H9 (cell line): ENCODE results near the gene CCDC80. TPM values are rescaled to one million over a fixed set of nuclear protein-coding genes. Genes with fewer than 3 reads are reported as not detected.

ENCODE experiments used
- DNase-seq: peaks from one replicate; pipeline ENCODE4 v3.0.0-alpha.2; 2017
- H2AFZ ChIP-seq: one replicate; pipeline ENCODE4 v1.6.1; 2013; ENCODE audit warnings: mild to moderate bottlenecking, low read length, control low read depth, moderate library complexity
- H2AK5ac ChIP-seq: 2 replicates; pipeline ENCODE4 v1.6.1; 2013; ENCODE audit warnings: low read length, control low read depth, mixed read lengths; ENCODE audit not compliant: insufficient read length
- H2BK120ac ChIP-seq: one replicate; pipeline ENCODE4 v1.6.1; 2013; ENCODE audit warnings: low read depth, mild to moderate bottlenecking, low read length, control low read depth, inconsistent platforms; ENCODE audit not compliant: poor library complexity, severe bottlenecking
- H2BK12ac ChIP-seq: 2 replicates; pipeline ENCODE4 v1.6.1; 2013; ENCODE audit warnings: low read length, control low read depth, mixed read lengths, low read depth; ENCODE audit not compliant: insufficient read length
- H2BK15ac ChIP-seq: 2 replicates; pipeline ENCODE4 v1.6.1; 2013; ENCODE audit warnings: low read depth, low read length, control low read depth
- H2BK20ac ChIP-seq: one replicate; pipeline ENCODE4 v1.6.1; 2013; ENCODE audit warnings: low read depth, mild to moderate bottlenecking, low read length, control low read depth, inconsistent platforms; ENCODE audit not compliant: poor library complexity, severe bottlenecking
- H2BK5ac ChIP-seq: 2 replicates; pipeline ENCODE4 v1.6.1; 2013; ENCODE audit warnings: low read length, control low read depth, mixed read lengths; ENCODE audit not compliant: insufficient read length
- H3K14ac ChIP-seq: 2 replicates; pipeline ENCODE4 v1.6.1; 2013; ENCODE audit warnings: low read length, control low read depth; ENCODE audit not compliant: insufficient read depth
- H3K18ac ChIP-seq: 2 replicates; pipeline ENCODE4 v1.6.1; 2013; ENCODE audit warnings: low read depth, mild to moderate bottlenecking, mixed read lengths, low read length, control low read depth; ENCODE audit not compliant: insufficient read length
- H3K23ac ChIP-seq: 2 replicates; pipeline ENCODE4 v1.6.1; 2013; ENCODE audit warnings: low read length, control low read depth, mixed read lengths, low read depth; ENCODE audit not compliant: insufficient read length
- H3K23me2 ChIP-seq: 2 replicates; pipeline ENCODE4 v1.6.1; 2013; ENCODE audit warnings: low read depth, mild to moderate bottlenecking, mixed read lengths, low read length, control low read depth; ENCODE audit not compliant: insufficient read length, poor library complexity, severe bottlenecking
- H3K27ac ChIP-seq: 2 replicates; pipeline ENCODE4 v1.5.1; 2013; ENCODE audit warnings: low read length, control low read depth, mixed read lengths, low read depth; ENCODE audit not compliant: insufficient read length
- H3K27me3 ChIP-seq: 2 replicates; pipeline ENCODE4 v1.6.1; 2013; ENCODE audit warnings: low read length, control low read depth, inconsistent platforms; ENCODE audit not compliant: insufficient read depth
- H3K4ac ChIP-seq: 2 replicates; pipeline ENCODE4 v1.6.1; 2013; ENCODE audit warnings: low read depth, mild to moderate bottlenecking, control low read depth, inconsistent platforms, low read length, moderate library complexity
- H3K4me1 ChIP-seq: 2 replicates; pipeline ENCODE4 v1.6.1; 2013; ENCODE audit warnings: low read length, control low read depth, inconsistent platforms; ENCODE audit not compliant: insufficient read depth
- H3K4me2 ChIP-seq: 2 replicates; pipeline ENCODE4 v1.6.1; 2013; ENCODE audit warnings: low read length, control low read depth, mixed read lengths; ENCODE audit not compliant: insufficient read length, insufficient read depth
- H3K56ac ChIP-seq: 2 replicates; pipeline ENCODE4 v1.6.1; 2013; ENCODE audit warnings: low read depth, mild to moderate bottlenecking, mixed read lengths, low read length, control low read depth; ENCODE audit not compliant: insufficient read length
- H3K79me1 ChIP-seq: 2 replicates; pipeline ENCODE4 v1.6.1; 2013; ENCODE audit warnings: low read depth, mild to moderate bottlenecking, moderate library complexity, low read length, control low read depth, inconsistent platforms; ENCODE audit not compliant: insufficient read depth, poor library complexity, severe bottlenecking
- H3K79me2 ChIP-seq: 2 replicates; pipeline ENCODE4 v1.6.1; 2013; ENCODE audit warnings: low read length, control low read depth, inconsistent platforms; ENCODE audit not compliant: insufficient read depth
- H3K9ac ChIP-seq: 2 replicates; pipeline ENCODE4 v1.6.1; 2013; ENCODE audit warnings: low read length, control low read depth, mixed read lengths; ENCODE audit not compliant: insufficient read length; ENCODE audit errors: extremely low read depth
- H3K9me3 ChIP-seq: one replicate; pipeline ENCODE4 v1.6.1; 2013; ENCODE audit warnings: low read depth, low read length, inconsistent platforms; ENCODE audit not compliant: control insufficient read depth
- H3T11ph ChIP-seq: one replicate; pipeline ENCODE4 v1.6.1; 2013; ENCODE audit warnings: mild to moderate bottlenecking, low read length, control low read depth, inconsistent platforms
- H4K20me1 ChIP-seq: one replicate; pipeline ENCODE4 v1.6.1; 2013; ENCODE audit not compliant: control insufficient read depth, insufficient read length, insufficient read depth
- H4K5ac ChIP-seq: 2 replicates; pipeline ENCODE4 v1.6.1; 2013; ENCODE audit warnings: low read depth, mild to moderate bottlenecking, mixed read lengths, low read length, control low read depth; ENCODE audit not compliant: insufficient read length
- H4K8ac ChIP-seq: replicated peaks from 2 replicates; pipeline ENCODE4 v1.6.1; 2013; ENCODE audit warnings: low read length, control low read depth, mixed read lengths, low read depth; ENCODE audit not compliant: insufficient read length
- H4K91ac ChIP-seq: 2 replicates; pipeline ENCODE4 v1.6.1; 2013; ENCODE audit warnings: low read depth, mild to moderate bottlenecking, moderate library complexity, mixed read lengths, low read length, control low read depth; ENCODE audit not compliant: insufficient read length
- H3K27ac Mint-ChIP-seq, 3 experiments: 2 replicates in 2 of 3; 3 replicates in 1 of 3; pipeline ENCODE4 v1.8.0; 2020 to 2021; ENCODE audit warnings: mixed read lengths in 3 of 3, mild to moderate bottlenecking in 1 of 3, moderate library complexity in 1 of 3
- H3K27me3 Mint-ChIP-seq: 2 replicates; pipeline ENCODE4 v1.8.0; 2021; ENCODE audit warnings: low read depth, mild to moderate bottlenecking, moderate library complexity, mixed read lengths
- H3K36me3 Mint-ChIP-seq, 3 experiments: 2 replicates in 2 of 3; 3 replicates in 1 of 3; pipeline ENCODE4 v1.8.0; 2020 to 2021; ENCODE audit warnings: low read depth in 3 of 3, mixed read lengths in 3 of 3; ENCODE audit not compliant: insufficient read depth in 1 of 3
- H3K4me1 Mint-ChIP-seq, 2 experiments: 2 replicates each; pipeline ENCODE4 v1.8.0; 2020; ENCODE audit warnings: mixed read lengths in 2 of 2
- H3K4me3 Mint-ChIP-seq, 2 experiments: 2 replicates in 1 of 2; 3 replicates in 1 of 2; pipeline ENCODE4 v1.8.0; 2020 to 2021; ENCODE audit warnings: mild to moderate bottlenecking in 2 of 2, mixed read lengths in 2 of 2, moderate library complexity in 1 of 2
- H3K9me3 Mint-ChIP-seq, 2 experiments: 2 replicates in 1 of 2; 3 replicates in 1 of 2; pipeline ENCODE4 v1.8.0; 2020; ENCODE audit warnings: mild to moderate bottlenecking in 2 of 2, mixed read lengths in 2 of 2, moderate library complexity in 1 of 2
- CTCF ChIP-seq: fragments of 200-600 bp; sonication (generic); conservative IDR thresholded peaks from 3 replicates; pipeline ENCODE4 v1.8.0; 2021; ENCODE audit warnings: antibody characterized with exemption, mild to moderate bottlenecking
- WGBS: extraction: QIAGEN DNeasy Blood & Tissue Kit; methylation state at CpG from one replicate; pipeline ENCODE4 v1.1.7; 2013; ENCODE audit warnings: missing lambda C conversion rate, low lambda C conversion rate, mixed read lengths; ENCODE audit not compliant: insufficient read length; ENCODE audit errors: extremely low coverage; 5-methylcytosine and 5-hydroxymethylcytosine counted together
- total RNA-seq: library from RNA; stranded (reverse); gene quantifications from 2 replicates; pipeline ENCODE4 v1.2.1, GENCODE V29; 2021

The CCDC80 gene
- total RNA-seq, 1 experiment from 2014 or later, result 5.4 TPM

GRCh38 chr3:112654492-112654891 lies 13.5 kb upstream of the CCDC80 start:
- no peak overlapping the region for H4K8ac ChIP-seq
- no peak overlapping the region for H2AK5ac ChIP-seq
- H2BK15ac ChIP-seq, result no peak overlapping the region
- no peak for TF ChIP-seq CTCF
- no peak overlapping the region for H2BK120ac ChIP-seq
- no peaks in the 10 kb centered on the region for H3K27me3 ChIP-seq
- no peaks in the 10 kb centered on the region for H3K79me1 ChIP-seq
- H4K91ac ChIP-seq, result no peak overlapping the region
- Mint-ChIP-seq H3K4me1 (no peaks in the 10 kb centered on the region; a peak in 1 of 4 replicates), H3K4me3 (no peak overlapping the region), H3K27ac (no peak overlapping the region), H3K27me3 (no peaks in the 10 kb centered on the region), H3K36me3 (no peaks in the 10 kb centered on the region), H3K9me3 (peaks cover 0 to 4% of the 10 kb centered on the region in 2 experiments; a peak in 2 of 5 replicates)
- H3K56ac ChIP-seq, result no peak overlapping the region
- H3K23ac ChIP-seq, result no peak overlapping the region
- no CpG with 5 or more reads among the region's 5 CpGs for WGBS
- H2BK12ac ChIP-seq, result no peak overlapping the region
- no peak overlapping the region for H2BK20ac ChIP-seq
- no peak overlapping the region for H3K4ac ChIP-seq
- no peak for DNase-seq
- no peaks in the 10 kb centered on the region for H3K79me2 ChIP-seq
- no peak overlapping the region for H3K14ac ChIP-seq
- no peak overlapping the region for H3K18ac ChIP-seq
- H3K23me2 ChIP-seq, result no peaks in the 10 kb centered on the region
- H4K20me1 ChIP-seq, result no peaks in the 10 kb centered on the region
- H3K27ac ChIP-seq, result no peak overlapping the region
- H3K4me1 ChIP-seq, result no peaks in the 10 kb centered on the region
- no peak overlapping the region for H2BK5ac ChIP-seq
- H3K9me3 ChIP-seq, result no peaks in the 10 kb centered on the region
- no peak overlapping the region for H4K5ac ChIP-seq
- H2AFZ ChIP-seq, result no peak overlapping the region
- H3K9ac ChIP-seq, result no peak overlapping the region
- no peak overlapping the region for H3T11ph ChIP-seq
- no peak overlapping the region for H3K4me2 ChIP-seq
